ENCODE measurements around the gene DLG2. TPM values are rescaled to one million over a fixed set of nuclear protein-coding genes. Genes with fewer than 3 reads are reported as not detected.

DLG2 gene
- total RNA-seq, 1 donor = 3.0 TPM

DNA sequence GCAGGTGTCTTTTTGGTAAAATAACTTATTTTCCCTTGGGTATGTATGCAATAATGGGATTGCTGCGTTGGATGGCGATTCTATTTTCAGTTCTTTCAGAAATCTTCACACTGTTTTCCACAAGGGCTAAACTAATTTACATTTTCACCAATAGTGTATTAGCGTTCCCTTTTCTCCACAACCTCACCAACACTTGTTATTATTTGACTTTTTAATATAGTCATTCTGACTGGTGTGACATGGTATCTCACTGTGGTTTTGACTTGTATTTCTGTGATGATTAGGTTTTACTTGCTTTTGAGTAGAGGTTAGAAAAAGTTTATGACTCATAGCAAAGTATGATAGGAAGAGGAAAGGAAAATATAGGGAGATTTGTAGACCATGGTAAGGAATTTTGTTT is 92.3 kb downstream of the DLG2 start:
- TF ChIP-seq, protein P1, sequence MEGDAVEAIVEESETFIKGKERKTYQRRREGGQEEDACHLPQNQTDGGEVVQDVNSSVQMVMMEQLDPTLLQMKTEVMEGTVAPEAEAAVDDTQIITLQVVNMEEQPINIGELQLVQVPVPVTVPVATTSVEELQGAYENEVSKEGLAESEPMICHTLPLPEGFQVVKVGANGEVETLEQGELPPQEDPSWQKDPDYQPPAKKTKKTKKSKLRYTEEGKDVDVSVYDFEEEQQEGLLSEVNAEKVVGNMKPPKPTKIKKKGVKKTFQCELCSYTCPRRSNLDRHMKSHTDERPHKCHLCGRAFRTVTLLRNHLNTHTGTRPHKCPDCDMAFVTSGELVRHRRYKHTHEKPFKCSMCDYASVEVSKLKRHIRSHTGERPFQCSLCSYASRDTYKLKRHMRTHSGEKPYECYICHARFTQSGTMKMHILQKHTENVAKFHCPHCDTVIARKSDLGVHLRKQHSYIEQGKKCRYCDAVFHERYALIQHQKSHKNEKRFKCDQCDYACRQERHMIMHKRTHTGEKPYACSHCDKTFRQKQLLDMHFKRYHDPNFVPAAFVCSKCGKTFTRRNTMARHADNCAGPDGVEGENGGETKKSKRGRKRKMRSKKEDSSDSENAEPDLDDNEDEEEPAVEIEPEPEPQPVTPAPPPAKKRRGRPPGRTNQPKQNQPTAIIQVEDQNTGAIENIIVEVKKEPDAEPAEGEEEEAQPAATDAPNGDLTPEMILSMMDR (IDR thresholded peaks at IDR 0.05; ENCODE audit: insufficient read depth, low read length) = no peak
- no peak overlapping the region for H3K4me3 ChIP-seq (ENCODE audit: low read depth, low read length)
- DNase-seq (ENCODE audit: low read depth) = no peak

DNA sequence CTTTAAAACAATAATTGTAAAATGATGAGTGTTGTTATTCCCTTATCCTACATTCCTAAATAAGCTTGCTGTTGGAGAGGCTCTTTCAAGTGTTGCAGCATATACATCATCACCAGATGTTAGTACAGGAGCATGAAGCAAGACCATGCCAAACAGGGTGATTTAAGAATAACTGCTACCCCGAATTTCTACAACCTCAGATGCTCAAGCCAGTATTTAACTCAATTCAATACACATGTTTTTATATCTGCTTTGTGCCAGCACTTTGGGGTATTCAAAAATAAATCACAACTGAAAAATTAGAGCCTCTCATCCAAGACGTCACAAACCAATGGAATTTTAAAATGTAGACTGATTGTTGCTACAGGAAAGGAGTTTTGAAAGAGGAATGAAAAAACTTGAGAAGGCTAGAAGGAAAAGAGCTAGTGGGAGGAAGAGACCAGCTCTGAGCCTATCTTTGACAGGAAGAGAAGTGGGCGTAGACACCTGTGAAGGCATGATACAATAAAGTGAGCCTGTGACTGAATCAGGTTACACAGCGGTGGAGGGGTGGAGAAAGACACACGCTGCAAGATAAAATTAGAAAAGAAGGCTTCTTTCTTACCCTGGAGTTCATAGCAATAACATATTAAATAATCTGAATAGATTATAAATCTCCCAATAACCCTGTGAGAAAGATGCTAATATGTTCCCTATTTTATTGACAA is 95.8 kb downstream of the DLG2 start:
- no peak overlapping the region for H3K4me3 ChIP-seq (ENCODE audit: low read depth, low read length)
- no peak for DNase-seq (ENCODE audit: low read depth)
- TF ChIP-seq, protein P1 (IDR thresholded peaks at IDR 0.05; ENCODE audit: insufficient read depth, low read length) = no peak

DNA sequence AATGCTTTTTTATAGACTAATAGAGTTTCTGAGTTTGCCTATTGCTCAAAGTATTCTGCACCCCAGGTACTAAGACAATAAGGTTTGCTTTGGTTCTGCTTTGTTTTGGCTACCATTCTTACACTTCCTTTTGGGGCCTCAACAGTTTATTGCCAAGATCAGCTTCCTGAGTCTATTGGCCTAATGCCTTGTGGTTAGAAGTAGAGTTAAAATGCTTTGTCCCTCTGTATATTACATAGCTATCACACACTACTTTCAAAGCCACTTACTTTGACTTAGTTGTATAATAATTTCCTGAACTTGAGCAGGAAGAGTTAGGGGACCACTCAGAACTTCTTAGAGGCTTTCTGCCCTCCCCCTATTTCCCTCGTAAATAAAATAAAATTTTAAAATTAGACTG is 96.5 kb downstream of the DLG2 start:
- H3K4me3 ChIP-seq (ENCODE audit: low read depth, low read length) = no peak overlapping the region
- TF ChIP-seq, protein P1 (IDR thresholded peaks at IDR 0.05; ENCODE audit: insufficient read depth, low read length) = no peak
- DNase-seq (ENCODE audit: low read depth) = no peak

DNA sequence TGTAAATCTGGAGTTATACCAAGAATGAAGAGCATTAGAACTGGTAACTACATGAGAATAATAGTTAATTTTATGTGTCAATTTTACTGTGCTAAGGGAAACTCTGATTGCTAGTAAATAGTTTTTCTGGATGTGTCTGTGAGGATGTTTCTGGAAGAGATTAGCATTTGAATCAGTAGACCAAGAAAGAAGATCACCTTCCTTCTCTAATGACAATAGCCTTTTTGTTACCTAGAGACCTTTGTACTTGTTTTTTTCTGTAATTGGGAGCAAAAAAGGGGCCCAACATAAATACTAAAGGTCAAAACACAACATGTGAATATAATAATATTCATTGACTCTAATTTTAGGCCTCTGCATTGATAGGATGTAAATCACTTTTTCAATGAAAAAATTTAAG is 100.6 kb downstream of the DLG2 start:
- TF ChIP-seq, protein P1 (IDR thresholded peaks at IDR 0.05; ENCODE audit: insufficient read depth, low read length) = no peak
- no peak overlapping the region for H3K4me3 ChIP-seq (ENCODE audit: low read depth, low read length)
- no peak for DNase-seq (ENCODE audit: low read depth)

DNA sequence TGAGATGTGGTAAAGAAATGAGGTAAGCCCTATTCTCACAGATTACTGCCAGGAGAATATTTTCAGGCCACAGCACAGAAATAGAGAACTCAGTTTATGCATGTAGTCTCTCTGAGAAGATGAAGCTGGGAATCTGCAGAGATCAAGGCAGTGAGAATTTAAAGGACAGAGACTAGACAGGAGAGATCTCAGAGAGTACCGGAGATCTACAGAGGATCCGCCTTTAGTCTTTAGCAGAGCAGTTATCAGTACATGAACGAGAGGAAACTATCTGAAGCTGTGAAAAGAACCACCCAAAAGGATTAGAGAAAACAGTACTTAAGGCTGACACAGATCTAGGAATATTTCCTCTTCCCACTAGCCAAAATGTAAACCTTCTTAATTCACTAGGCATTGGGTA is 101.5 kb downstream of the DLG2 start:
- TF ChIP-seq, protein P1 (IDR thresholded peaks at IDR 0.05; ENCODE audit: insufficient read depth, low read length) = no peak
- no peak overlapping the region for H3K4me3 ChIP-seq (ENCODE audit: low read depth, low read length)
- DNase-seq (ENCODE audit: low read depth) = no peak

DNA sequence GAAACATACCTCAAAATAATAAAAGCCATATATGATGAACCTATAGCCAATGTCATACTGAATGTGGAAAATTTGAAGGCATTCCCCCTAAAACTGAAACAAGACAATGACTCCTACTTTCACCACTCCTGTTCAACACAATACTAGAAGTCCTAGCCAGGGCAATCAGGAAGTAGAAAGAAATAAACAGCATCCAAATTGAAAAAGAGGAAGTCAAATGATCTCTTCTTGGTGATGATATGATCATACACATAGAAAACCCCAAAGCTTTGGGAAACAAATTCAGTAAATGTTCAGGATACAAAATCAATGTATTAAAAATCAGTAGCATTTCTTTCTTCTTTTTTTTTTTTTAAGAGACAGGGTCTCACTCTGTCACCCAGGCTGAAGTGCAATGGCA is 109.9 kb downstream of the DLG2 start:
- DNase-seq (ENCODE audit: low read depth) = no peak
- no peak overlapping the region for H3K4me3 ChIP-seq (ENCODE audit: low read depth, low read length)
- TF ChIP-seq, protein P1 (IDR thresholded peaks at IDR 0.05; ENCODE audit: insufficient read depth, low read length) = no peak

DNA sequence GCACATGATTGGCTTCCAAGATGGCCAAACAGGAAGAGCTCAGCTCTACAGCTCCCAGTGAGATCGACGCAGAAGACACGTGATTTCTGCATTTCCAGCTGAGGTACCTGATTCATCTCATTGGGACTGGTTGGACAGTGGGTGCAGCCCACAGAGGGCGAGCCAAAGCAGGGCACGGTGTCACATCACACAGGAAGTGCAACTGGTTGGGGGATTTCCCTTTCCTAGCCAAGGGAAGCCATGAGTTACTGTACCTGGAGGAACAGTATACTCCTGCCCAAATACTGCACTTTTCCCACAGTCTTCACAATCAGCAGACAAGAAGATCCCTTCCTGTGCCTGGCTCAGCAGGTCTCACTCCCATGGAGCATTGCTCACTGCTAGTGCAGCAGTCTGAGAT is 131.2 kb downstream of the DLG2 start:
- no peak for DNase-seq (ENCODE audit: low read depth)
- TF ChIP-seq, protein P1 (IDR thresholded peaks at IDR 0.05; ENCODE audit: insufficient read depth, low read length) = no peak
- H3K4me3 ChIP-seq (ENCODE audit: low read depth, low read length) = no peak overlapping the region
